NCI-H2196 treated with DMSO at 0.1 percent for 48 hours (cell line): ENCODE data around the gene EPHB2.
"Not testable (repeated sequence)": the region's sequence is repeated elsewhere in the genome, so short reads cannot be mapped to it uniquely, and the experiment has no call there.

Source experiments
- DNase-seq: peaks from one replicate; lab custom pipeline; 2025; ENCODE audit not compliant: unreplicated experiment; lab: John Stamatoyannopoulos, UW

The EPHB2 gene

DNA sequence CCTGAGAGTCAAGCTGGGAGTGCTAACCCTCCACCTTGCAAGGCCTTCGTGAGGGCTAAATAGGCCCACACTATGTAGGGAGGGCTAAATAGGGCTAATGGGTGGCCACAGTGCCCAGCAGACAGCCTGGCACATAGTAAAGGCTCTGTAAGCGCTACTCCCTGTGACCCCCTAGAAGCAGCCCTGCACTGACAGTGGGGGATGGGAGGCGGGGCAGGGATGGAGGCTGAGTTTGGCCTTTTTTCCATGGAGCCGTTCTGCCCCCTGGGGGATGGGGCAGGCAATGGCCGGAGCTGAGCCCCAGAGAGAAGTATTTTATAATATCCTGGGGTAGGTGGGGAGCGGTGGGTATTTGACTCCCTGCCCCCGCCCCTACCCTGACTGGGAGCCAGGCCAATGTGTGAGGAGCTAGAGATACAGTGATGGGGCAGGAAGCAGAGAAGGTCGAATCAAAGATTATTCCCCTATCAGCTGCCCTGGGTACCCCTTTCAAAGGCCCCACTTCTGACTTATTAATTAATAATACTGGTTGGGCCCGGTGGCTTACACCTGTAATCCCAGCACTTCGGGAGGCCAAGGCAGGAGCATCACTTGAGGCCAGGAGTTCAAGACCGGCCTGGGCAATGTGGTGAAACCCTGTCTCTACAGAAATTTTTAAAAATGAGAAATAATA lies 219.7 kb downstream of the EPHB2 start:
- no peak for DNase-seq

DNA sequence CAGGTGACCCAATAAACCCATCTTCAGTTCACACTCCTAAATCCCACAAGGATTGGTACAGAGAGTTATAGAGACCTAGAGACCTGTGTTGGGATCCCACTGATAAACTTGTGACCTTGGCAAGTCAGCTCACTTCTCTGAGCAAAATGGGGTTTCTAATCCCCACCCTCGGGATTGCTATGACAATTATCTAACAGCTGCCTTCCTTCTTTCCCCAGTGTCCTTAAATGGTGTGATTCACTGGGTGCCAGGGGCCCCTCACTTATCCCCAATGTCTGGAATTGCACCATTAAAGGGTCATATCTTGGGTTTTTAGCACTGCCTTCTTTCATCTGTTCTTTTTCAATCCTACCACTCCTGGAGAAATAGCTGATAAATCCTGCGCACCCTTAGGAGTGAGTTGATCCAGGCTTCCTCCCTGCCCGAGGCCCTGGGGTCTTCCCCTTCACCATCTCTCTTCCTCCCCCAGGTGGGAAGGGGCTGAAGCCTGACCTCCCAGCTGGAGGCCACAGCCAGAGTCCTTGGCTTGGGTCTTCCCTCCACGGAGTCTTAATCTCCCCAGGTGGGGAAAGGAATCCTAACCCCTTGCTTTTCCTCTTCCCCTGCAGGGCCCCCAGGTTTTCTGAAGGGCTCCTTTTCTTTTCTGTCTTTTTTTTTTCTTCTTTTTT lies 222.3 kb downstream of the EPHB2 start:
- DNase-seq: no peak

DNA sequence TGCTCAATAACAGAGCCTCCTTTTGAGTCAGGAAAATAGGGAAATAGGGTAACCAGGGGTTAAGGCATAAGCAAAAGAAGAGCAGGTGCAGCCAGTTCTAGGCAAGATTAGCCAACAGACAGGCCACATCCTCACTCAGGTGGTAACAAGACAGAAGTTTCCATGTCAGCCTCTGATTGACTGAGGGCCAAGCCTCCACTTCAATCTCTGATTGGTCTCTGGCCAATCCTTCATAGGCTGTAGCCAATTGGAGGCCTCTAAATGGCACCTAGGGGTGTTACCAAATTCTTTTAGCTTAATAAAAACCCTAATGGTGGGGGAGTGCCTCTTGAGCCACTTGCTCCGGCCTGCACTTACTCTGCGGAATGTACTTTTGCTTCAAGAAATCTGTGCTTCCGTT lies 224.8 kb downstream of the EPHB2 start:
- no peak for DNase-seq

DNA sequence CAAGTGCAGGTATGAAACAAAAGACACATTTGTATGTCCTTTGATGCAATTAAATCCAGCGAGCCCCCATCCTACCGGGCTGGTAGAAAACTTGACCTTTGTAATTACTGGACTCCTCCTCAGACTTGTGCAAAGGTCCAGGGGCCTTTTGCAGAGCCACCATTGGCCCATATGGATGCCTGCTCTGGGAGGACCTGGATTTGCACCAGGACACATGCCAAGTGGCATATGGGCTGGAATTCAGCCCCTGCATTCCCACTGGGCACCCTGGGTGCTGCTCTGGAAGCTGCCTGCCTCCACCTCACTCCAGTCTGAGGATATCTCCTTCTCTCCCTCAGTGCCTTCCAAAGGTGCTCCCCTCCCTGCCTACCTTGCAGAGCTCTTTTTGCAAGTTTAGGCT lies 226.0 kb downstream of the EPHB2 start:
- DNase-seq: no peak

DNA sequence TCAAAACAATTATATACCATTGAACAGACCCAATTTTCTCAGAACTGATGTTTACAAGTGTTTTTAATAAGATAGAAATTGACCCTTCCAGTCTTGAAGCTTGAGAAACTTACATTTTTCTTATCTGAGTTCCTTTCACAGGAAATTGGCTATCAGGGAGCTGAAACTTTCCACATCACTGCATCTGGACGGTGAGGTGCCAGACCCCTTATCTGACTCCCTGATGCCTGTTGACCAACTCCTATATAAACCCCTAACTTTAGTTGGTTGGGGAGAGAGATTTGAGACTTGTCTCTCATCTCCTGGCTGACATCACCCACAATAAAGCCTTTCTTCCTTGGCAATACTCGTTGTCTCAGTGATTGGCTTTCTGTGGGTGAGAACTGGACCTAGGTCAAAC lies 230.6 kb downstream of the EPHB2 start:
- DNase-seq: no peak

DNA sequence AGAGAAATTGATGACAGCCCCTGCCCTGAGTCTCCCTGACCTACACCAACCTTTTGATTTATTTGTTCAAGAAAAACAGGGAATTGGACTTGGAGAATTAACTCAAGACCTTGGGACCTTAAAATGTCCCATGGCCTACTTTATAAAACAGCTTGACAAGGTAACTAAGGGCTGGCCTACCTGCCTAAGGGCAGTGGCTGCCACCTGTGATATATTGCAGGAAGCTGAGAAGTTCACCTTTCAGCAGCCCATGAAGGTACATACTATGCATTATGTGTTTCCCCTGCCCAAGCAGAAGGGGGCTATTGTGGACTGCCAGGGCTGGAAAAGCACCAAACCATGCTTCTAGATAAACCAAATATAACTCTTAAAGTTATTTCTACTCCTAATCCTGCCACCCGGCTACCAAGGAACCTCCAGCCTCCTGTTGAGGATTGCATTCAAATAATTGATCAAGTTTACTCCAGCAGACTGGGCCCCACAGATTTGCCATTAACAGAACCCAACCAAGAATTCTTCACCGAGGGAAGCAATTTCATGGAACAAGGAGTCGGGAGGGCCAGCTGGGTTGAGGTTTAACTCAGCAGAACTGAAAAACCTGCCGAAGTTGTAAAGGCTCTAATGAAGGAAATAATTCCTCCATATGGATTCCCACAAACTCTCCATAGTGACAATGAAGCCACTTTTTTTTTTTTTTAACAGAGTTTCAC lies 233.9 kb downstream of the EPHB2 start:
- DNase-seq: no peak

DNA sequence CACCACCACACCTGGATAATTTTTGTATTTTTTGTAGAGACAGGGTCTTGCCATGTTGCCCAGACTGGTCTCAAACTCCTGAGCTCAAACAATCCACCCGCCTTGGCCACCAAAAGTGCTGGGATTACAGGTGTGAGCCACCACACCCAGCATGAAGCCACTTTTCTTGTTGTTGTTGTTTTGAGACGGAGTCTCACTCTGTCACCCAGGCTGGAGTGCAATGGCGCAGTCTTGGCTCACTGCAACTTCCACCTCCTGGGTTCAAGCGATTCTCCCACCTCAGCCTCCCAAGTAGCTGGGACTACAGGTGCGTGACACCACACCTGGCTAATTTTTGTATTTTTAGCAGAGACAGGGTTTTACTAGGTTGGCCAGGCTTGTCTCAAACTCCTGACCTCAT lies 234.5 kb downstream of the EPHB2 start:
- not testable (repeated sequence) for DNase-seq

DNA sequence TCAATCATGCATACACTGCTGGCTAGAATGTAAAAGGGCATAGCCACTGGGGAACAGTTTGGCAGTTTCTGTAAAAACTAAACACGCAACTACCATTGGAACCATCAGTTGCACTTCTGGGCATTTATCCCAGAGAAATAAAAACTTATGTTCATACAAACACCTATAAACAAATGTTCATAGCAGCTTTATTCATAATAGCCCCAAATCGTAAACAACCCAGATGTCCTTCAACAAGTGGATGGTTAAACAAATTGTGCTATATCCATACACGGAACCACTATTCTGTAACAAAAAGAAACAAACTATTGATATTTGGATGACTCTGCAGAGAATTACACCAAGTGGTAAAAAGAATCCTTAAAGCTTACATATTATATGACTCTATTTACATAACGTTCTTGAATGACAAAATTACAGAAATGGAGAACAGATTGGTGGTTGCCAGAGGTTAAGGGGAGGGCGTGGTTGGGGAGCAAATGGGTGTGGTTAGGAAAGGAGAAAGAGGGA lies 239.2 kb downstream of the EPHB2 start:
- peak; percentile 40 for DNase-seq

DNA sequence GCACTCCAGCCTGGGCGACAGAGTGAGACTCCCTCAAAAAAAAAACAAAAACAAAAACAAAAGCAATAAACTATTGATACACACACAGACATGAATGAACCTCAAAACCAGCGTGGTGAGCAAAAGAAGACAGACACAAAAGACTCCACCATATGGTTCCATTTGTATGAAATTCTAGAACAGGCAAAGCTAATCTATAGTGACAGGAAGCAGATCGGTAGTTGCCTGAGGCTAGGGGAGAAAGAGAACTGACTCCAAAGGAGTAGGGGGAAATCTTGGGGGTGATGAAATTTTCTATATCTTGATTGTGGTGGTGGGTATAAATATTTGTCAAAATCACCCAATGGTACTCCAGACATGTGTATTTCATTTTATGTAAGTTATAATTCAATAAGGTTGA lies 241.2 kb downstream of the EPHB2 start:
- no peak for DNase-seq

DNA sequence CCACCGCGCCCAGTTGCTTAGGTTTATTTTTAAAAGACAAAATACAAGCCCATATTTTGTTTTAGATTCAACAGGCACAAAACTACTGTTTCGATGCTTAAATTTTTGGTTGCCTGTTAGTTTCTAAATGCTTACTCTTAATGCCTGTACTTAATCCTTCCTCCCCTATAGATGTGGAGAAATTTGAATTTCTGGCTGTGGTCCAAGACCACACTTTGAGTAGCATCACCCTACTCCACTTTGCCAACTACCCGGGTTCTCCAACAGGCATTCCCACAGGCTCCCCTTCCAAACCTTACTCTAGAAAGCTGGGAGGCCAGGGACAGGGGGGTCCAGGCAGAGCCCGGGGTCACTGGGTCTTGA lies 242.0 kb downstream of the EPHB2 start:
- DNase-seq: no peak

DNA sequence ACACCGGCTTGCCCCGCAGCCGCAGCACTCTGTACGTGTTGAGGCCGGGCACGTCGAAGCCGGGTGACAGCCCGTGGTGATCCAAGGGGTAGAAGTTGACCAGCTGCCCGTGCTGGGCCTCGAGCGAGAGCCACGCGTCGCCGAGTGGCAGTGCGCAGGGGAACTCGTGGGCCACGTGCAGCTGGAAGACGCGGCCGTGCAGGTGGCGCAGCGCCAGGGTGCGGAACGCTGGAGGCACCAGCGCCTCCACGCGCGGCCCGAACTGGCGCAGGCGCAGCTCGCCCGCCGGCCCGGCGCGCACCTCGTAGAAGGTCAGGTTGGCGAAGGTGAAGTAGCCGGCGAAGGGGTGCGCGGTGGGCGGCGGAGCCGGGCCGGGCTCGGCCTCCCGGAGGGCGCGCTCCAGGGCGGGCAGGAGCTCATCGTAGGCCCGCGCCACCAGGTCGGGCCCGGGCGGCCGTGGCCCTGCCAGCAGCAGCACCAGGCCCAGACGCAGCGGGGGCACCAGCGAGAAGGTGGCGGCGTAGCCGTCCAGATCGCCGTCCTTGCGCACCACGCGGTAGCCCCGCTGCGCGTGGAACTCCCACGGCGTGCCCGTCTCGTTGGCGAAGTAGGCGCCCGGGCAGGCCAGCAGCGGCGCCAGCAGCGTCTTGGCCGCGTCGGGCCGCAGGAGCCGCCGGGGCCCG lies 242.6 kb downstream of the EPHB2 start:
- DNase-seq: no peak

DNA sequence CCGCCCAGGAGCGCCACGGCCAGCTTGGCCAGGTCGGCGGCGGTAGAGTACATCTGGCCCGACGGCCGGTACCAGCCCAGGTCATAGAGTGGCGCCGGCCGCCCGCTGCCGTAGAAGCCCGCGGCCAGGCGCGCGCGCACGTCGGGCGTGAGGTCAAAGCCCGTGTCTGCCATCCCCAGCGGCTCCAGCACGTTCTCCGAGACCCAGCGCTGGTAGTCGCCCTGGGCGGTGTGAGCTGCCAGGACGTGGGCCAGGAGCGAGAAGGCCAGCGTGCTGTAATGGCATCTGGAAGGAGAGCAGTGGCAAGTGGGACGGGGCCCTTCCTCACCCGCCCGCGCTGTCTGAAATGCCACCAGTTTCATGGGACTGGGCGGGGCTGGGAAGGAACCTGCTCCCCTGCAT lies 243.1 kb downstream of the EPHB2 start:
- no peak for DNase-seq

DNA sequence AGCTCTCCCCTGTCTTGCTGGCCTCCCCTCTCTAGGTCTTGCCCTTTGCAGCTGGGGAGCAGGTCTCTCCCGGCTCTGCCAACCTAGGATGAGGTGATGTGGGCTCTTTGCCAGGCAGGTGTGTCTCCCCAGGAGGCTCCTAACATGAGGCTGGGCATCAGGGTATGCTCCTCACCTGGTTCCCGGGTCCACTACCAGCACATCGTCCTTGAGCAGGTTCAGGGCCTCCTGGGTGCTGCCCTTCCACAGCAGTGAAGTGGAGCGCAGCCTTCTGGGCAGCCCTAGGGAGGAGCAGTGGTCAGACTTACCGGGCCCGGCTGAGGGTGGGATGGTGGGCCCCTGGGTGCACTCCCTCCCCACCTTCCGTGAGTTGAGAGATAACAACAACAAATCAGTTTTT lies 244.5 kb downstream of the EPHB2 start:
- no peak for DNase-seq

DNA sequence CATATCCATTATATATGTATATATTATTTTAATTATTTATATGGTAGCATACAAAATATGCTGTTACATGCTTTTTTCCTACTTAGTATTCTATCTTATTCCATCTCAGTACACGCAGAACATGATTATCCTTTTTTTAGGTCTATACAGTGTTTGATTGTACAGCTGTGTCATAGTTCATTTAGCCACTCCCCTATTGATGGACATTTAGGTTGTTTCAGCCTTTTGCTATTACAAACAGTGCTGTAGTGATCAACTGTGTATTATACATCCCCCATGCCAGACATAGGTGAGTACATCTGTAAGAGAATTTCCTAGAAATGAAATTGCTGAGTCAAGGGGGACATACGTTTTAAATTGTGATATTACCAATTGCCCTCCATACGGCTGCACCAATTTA lies 246.4 kb downstream of the EPHB2 start:
- no peak for DNase-seq

DNA sequence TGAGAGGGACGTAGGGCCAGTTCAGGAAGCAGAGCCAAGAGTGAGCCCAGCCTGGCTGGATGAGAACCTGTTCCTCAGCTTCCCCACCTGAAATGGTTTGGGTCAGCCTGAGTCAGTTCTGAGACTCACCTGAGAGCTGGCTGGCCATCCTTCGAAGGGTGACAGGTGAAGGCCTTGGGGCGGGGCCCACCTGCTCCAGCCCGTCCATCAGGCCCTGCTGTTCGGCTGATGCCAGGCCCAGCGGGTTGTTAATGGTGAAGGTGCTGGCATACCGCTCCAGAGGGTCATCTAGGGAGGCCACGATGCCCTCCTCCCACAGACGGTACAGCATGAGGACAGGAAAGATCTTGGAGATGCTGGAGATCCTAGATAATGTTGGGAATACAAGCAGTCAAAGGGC lies 247.9 kb downstream of the EPHB2 start:
- DNase-seq: no peak

DNA sequence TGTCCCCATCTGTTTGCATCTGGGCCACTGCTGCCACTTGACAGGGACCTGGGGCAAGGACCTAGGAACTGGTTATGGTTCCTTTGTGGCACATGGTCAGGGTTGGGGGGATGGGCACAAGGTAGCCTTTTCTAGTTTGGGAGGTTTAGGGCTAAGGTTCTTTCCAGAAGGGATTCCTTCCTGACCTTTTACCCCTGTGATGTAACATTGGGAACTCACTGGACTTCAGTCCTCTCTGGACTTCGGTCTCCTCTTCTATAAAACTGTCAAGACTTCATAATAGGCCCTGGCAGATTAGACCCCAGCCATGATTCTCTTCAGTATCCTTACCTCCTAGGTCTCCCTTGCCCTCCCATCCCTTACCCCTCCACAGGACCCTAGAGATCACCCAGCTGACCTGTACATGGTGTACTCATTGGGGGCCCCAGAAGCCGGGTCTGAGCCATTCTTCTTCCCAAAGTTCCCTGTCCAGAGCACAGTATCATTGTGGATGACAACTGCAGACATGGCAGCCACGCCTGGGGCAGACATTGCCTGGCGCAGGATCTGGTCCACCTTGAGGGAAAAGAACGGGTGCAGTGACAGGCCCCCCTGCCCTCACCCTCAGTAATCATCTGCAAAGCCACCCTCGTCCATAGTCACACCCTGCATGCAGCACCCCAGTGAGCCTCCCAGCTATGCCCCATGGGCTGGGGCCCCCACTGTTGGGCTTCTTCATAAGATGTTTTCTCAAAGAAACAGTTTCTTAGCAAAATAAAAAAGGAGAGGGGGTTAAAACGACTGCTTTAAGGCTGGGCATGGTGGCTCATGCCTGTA lies 249.1 kb downstream of the EPHB2 start:
- no peak for DNase-seq

DNA sequence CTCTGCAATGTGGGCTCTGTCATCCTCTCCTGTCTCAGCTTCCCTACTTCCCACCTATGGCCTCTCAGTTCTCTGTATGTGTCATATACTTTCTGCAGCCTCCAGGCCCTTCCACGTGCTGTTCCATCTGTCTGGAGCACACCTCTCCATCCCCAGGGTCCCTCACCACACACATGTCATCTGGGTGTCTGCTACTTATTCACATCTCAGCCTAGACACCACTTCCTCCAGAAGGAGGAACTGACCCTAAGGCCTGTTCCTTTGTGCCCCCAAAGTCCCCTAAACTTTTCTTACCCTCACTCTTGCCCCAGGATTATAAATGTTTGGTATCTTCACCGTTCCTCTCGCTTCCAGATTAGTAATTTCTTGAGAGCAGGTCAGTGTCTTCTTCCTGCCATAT lies 251.9 kb downstream of the EPHB2 start:
- no peak for DNase-seq

DNA sequence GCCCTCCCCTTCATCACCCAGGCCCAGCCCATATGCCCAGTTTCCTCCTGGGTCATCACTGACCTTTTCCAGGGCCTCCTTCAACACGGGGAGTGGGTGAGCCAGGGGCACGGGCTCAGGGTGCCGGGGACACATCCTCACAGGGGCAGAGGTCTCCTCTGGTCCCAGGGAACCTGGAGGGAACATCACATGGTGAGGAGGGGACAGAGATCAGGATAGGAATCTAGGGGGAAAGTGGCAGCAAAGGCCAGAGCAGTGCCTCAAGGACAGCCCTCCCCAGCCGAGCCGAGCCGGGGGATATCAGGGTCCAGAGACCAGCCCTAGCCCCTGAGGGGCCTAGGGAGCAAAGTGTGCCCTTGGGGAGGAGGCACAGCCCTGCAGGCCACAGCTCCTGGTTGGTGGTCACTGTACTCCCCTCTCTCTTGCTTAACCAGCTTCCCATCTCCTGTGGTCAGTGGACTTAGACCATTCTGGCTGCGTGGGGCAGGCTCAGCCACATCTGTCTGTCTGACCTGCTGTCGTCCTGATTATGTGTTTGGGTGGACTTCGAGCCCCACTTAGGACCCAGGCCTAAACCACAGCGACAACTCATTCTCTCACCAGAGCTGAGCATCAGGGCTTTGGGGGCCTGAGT lies 252.5 kb downstream of the EPHB2 start:
- no peak for DNase-seq

DNA sequence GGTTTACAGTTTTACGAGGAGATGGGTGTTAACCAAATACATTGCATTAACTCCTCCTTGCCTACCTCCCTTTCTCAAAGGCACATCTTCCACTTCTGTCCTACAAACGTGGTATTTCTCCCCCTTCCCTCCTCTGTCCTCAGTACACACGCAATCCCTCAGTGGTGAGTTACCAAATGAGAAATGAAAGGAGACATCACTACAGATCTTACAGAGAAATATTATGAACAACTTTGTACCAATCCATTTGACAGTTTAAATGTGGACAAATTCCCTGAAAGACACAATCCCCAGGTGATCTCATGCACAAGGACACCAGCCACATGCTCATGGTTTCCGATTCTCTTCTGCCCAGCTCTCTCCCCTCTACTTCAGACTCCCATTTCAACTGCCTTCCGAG lies 255.7 kb downstream of the EPHB2 start:
- DNase-seq: no peak

DNA sequence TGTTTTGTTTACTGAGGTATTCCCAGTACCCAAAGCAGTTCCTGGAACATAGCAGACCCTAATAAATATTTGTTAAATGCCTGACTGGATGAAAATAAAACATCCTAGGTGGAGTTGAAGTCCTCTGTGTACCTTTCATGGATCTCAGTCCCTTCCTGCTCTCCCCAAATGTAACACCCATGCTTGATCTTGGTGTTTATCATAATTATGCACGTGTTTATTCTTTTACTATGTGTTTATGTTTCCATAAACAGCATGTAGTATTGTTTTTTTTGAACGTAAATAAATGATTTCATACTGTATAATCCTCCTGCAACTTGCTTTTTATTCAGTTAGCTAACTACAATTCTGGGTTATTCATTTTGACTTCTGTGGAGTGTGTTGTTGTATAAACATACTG lies 257.2 kb downstream of the EPHB2 start:
- no peak for DNase-seq
